ENCODE results near the gene GPC6. TPM values are rescaled to one million over a fixed set of nuclear protein-coding genes. Genes with fewer than 3 reads are reported as not detected.

Gene GPC6
- total and polyA plus RNA-seq, 2 experiments from 2014 or later = 14.4 to 20.8 TPM

- H3K27ac ChIP-seq = peak overlapping the region; percentile 17; the same call in 1 of the 2 replicates
- H3K4me2 ChIP-seq (ENCODE audit: unreplicated experiment) = no peak overlapping the region
- H3K27me3 ChIP-seq (replicated peaks; ENCODE audit: insufficient read depth) = no peaks in the 10 kb centered on the region
These were observed 946.8 kb downstream of the GPC6 start for GRCh38 chr13:94173312-94173854.

GRCh38 chr13:94174009-94174408 lies 947.4 kb downstream of the GPC6 start:
- Histone ChIP-seq H3K9ac (no peak overlapping the region), H4K20me1 (ENCODE audit: insufficient read depth) (no peaks in the 10 kb centered on the region), H3K27ac (no peak overlapping the region), H3F3A (ENCODE audit: insufficient read depth) (peaks cover 7% of the 10 kb centered on the region; the same call in 1 of the 2 replicates), H3K9me3 (ENCODE audit: low read depth) (no peaks in the 10 kb centered on the region), H3K9me2 (ENCODE audit: insufficient read depth) (no peaks in the 10 kb centered on the region), H3K4me2 (ENCODE audit: unreplicated experiment) (no peak overlapping the region), H3K36me3 (ENCODE audit: low read depth) (no peaks in the 10 kb centered on the region), H2AFZ (no peak overlapping the region), H3K4me1 (ENCODE audit: insufficient read depth) (peaks cover 22% of the 10 kb centered on the region; the same call in 1 of the 2 replicates), H3K27me3 (replicated peaks; ENCODE audit: insufficient read depth) (no peaks in the 10 kb centered on the region), H3K4me3 (no peak overlapping the region), H3K79me2 (ENCODE audit: insufficient read depth) (no peaks in the 10 kb centered on the region)
- DNase-seq = no peak
- no peak for TF ChIP-seq EZH2 (IDR thresholded peaks at IDR 0.05; ENCODE audit: insufficient read depth, poor library complexity, severe bottlenecking)
- no peak for TF ChIP-seq EZH2phosphoT487 (IDR thresholded peaks at IDR 0.05; ENCODE audit: insufficient read depth, low read depth)
- in situ Hi-C loops (cut with MboI) = no loop called here

More at GRCh38 chr13:94173312-94173854, 946.8 kb downstream of the GPC6 start:
- Histone ChIP-seq H3K4me3 (no peak overlapping the region), H3K4me1 (ENCODE audit: insufficient read depth) (peaks cover 22% of the 10 kb centered on the region; the same call in 1 of the 2 replicates), H3K79me2 (ENCODE audit: insufficient read depth) (no peaks in the 10 kb centered on the region), H3K9me2 (ENCODE audit: insufficient read depth) (no peaks in the 10 kb centered on the region), H3K36me3 (ENCODE audit: low read depth) (no peaks in the 10 kb centered on the region), H3F3A (ENCODE audit: insufficient read depth) (peaks cover 7% of the 10 kb centered on the region; the same call in 1 of the 2 replicates), H3K9me3 (ENCODE audit: low read depth) (no peaks in the 10 kb centered on the region), H4K20me1 (ENCODE audit: insufficient read depth) (no peaks in the 10 kb centered on the region), H3K9ac (no peak overlapping the region), H2AFZ (no peak overlapping the region)
- in situ Hi-C loops (cut with MboI) = no loop called here
- DNase-seq = peak; percentile 55
- TF ChIP-seq EZH2phosphoT487 (IDR thresholded peaks at IDR 0.05; ENCODE audit: insufficient read depth, low read depth) (no peak), EZH2 (IDR thresholded peaks at IDR 0.05; ENCODE audit: insufficient read depth, poor library complexity, severe bottlenecking) (no peak)
- WGBS, 2 experiments (ENCODE audit: low coverage in 1 of 2, low lambda C conversion rate in 2 of 2, missing lambda C conversion rate in 2 of 2) = 55 to 65% methylated on average over 4 of the region's 4 CpGs

- no peaks in the 10 kb centered on the region for H3K36me3 ChIP-seq (ENCODE audit: low read depth)
- 50 to 69% methylated on average over 1 of the region's 1 CpG for whole genome bisulfite sequencing, 2 experiments (ENCODE audit: low coverage in 1 of 2, low lambda C conversion rate in 2 of 2, missing lambda C conversion rate in 2 of 2)
- TF ChIP-seq EZH2phosphoT487 (IDR thresholded peaks at IDR 0.05; ENCODE audit: insufficient read depth, low read depth) (no peak), EZH2 (IDR thresholded peaks at IDR 0.05; ENCODE audit: insufficient read depth, poor library complexity, severe bottlenecking) (no peak)
These were observed 948.5 kb downstream of the GPC6 start for GRCh38 chr13:94175076-94175475.

GRCh38 chr13:94176561-94176960 lies 950.0 kb downstream of the GPC6 start:
- H3K4me2 ChIP-seq (ENCODE audit: unreplicated experiment) = no peak overlapping the region
- H3F3A ChIP-seq (ENCODE audit: insufficient read depth) = peaks cover 7% of the 10 kb centered on the region; the same call in 1 of the 2 replicates
- H3K79me2 ChIP-seq (ENCODE audit: insufficient read depth) = no peaks in the 10 kb centered on the region
- no peaks in the 10 kb centered on the region for H3K9me2 ChIP-seq (ENCODE audit: insufficient read depth)
- 58 to 61% methylated on average over 4 of the region's 4 CpGs for WGBS, 2 experiments (ENCODE audit: low coverage in 1 of 2, low lambda C conversion rate in 2 of 2, missing lambda C conversion rate in 2 of 2)
- H3K4me3 ChIP-seq = no peak overlapping the region
- H2AFZ ChIP-seq = no peak overlapping the region
- peaks cover 13% of the 10 kb centered on the region; the same call in 1 of the 2 replicates for H3K4me1 ChIP-seq (ENCODE audit: insufficient read depth)
- TF ChIP-seq EZH2phosphoT487 (IDR thresholded peaks at IDR 0.05; ENCODE audit: insufficient read depth, low read depth) = no peak
- no peak for TF ChIP-seq EZH2 (IDR thresholded peaks at IDR 0.05; ENCODE audit: insufficient read depth, poor library complexity, severe bottlenecking)
- no peak for DNase-seq
- in situ Hi-C loops (cut with MboI) = no loop called here
- no peaks in the 10 kb centered on the region for H4K20me1 ChIP-seq (ENCODE audit: insufficient read depth)
- no peaks in the 10 kb centered on the region for H3K36me3 ChIP-seq (ENCODE audit: low read depth)
- H3K27me3 ChIP-seq (replicated peaks; ENCODE audit: insufficient read depth) = no peaks in the 10 kb centered on the region
- H3K27ac ChIP-seq = no peak overlapping the region
- H3K9me3 ChIP-seq (ENCODE audit: low read depth) = no peaks in the 10 kb centered on the region
- no peak overlapping the region for H3K9ac ChIP-seq

More at GRCh38 chr13:94175076-94175475, 948.5 kb downstream of the GPC6 start:
- no peaks in the 10 kb centered on the region for H3K79me2 ChIP-seq (ENCODE audit: insufficient read depth)
- in situ Hi-C loops (cut with MboI) = no loop called here
- peaks cover 19% of the 10 kb centered on the region; the same call in 1 of the 2 replicates for H3K4me1 ChIP-seq (ENCODE audit: insufficient read depth)
- H4K20me1 ChIP-seq (ENCODE audit: insufficient read depth) = no peaks in the 10 kb centered on the region
- peaks cover 7% of the 10 kb centered on the region; the same call in 1 of the 2 replicates for H3F3A ChIP-seq (ENCODE audit: insufficient read depth)
- H3K9me3 ChIP-seq (ENCODE audit: low read depth) = no peaks in the 10 kb centered on the region
- DNase-seq = no peak
- H2AFZ ChIP-seq = no peak overlapping the region
- H3K9me2 ChIP-seq (ENCODE audit: insufficient read depth) = no peaks in the 10 kb centered on the region
- H3K9ac ChIP-seq = no peak overlapping the region
- H3K27ac ChIP-seq = no peak overlapping the region
- no peak overlapping the region for H3K4me2 ChIP-seq (ENCODE audit: unreplicated experiment)
- H3K4me3 ChIP-seq = no peak overlapping the region
- no peaks in the 10 kb centered on the region for H3K27me3 ChIP-seq (replicated peaks; ENCODE audit: insufficient read depth)

All from GM23248 (cell line).